DND-41 (cell line): Measurements from ENCODE around the gene LAMB4.

Source experiments
- CTCF ChIP-seq: IDR thresholded peaks from 2 replicates; pipeline ENCODE4 v1.5.1; 2012; ENCODE audit warnings: borderline replicate concordance, low read length, moderate library complexity, mild to moderate bottlenecking; ENCODE audit not compliant: poor library complexity, severe bottlenecking; ENCODE audit errors: extremely low read depth
- EZH2 ChIP-seq: IDR thresholded peaks from 3 replicates; pipeline ENCODE4 v1.6.1; 2012; ENCODE audit warnings: borderline replicate concordance, low read depth, mild to moderate bottlenecking, moderate library complexity, low read length, inconsistent platforms; ENCODE audit not compliant: severe bottlenecking

- no peak for TF ChIP-seq CTCF
- TF ChIP-seq EZH2 = no peak
Observed at GRCh38 chr7:107976620-107977019, 153.5 kb downstream of the LAMB4 start.
